HepG2 (cell line): ENCODE measurements around the gene TRIP4. TPM values are rescaled to one million over a fixed set of nuclear protein-coding genes. Genes with fewer than 3 reads are reported as not detected.

Experiments used
- GABPB1 ChIP-seq: IDR thresholded peaks from 2 replicates; pipeline ENCODE4 v1.6.1; 2016; ENCODE audit warnings: mild to moderate bottlenecking, missing genetic modification reagents, moderate library complexity, missing compliant biosample characterization
- HMG20B ChIP-seq: conservative IDR thresholded peaks from 2 replicates; pipeline ENCODE4 v1.6.1; 2016; ENCODE audit warnings: missing genetic modification reagents, missing compliant biosample characterization
- MED13 ChIP-seq: sonication (generic); formaldehyde crosslinking; IDR thresholded peaks from 2 replicates; pipeline ENCODE4 v1.5.0; 2020; ENCODE audit warnings: missing genetic modification reagents
- MTA3 ChIP-seq: sonication (generic); formaldehyde crosslinking; IDR thresholded peaks from 2 replicates; pipeline ENCODE4 v1.4.0; 2020; ENCODE audit warnings: missing genetic modification reagents
- NONO ChIP-seq, 2 experiments: fragments of 450-650 bp in 1 of 2; sonication (generic) in 1 of 2; formaldehyde crosslinking in 1 of 2; IDR thresholded peaks in 1 of 2; conservative IDR thresholded peaks in 1 of 2; 2 replicates each; pipeline versions ENCODE4 v1.6.1 to v1.8.0; 2017 to 2022; ENCODE audit warnings: mild to moderate bottlenecking in 1 of 2, missing genetic modification reagents in 1 of 2, moderate library complexity in 1 of 2
- NR3C1 ChIP-seq: sonication (generic); formaldehyde crosslinking; IDR thresholded peaks from 2 replicates; pipeline ENCODE4 v1.4.0; 2020; ENCODE audit warnings: missing genetic modification reagents
- RXRA ChIP-seq: sonication (generic); formaldehyde crosslinking; IDR thresholded peaks from 2 replicates; pipeline ENCODE4 v1.5.1; 2020; ENCODE audit warnings: missing genetic modification reagents
- SETDB1 ChIP-seq: sonication (generic); formaldehyde crosslinking; IDR thresholded peaks from 2 replicates; pipeline ENCODE4 v1.5.1; 2020; ENCODE audit warnings: missing genetic modification reagents, mild to moderate bottlenecking, borderline replicate concordance
- SMC3 ChIP-seq: IDR thresholded peaks from 2 replicates; pipeline ENCODE4 v1.6.1; 2011; ENCODE audit warnings: low read length, improper control_type of control experiment
- SPEN ChIP-seq: sonication (generic); formaldehyde crosslinking; IDR thresholded peaks from 2 replicates; pipeline ENCODE4 v1.5.1; 2020; ENCODE audit warnings: low read depth, mild to moderate bottlenecking, missing genetic modification reagents
- SRSF9 ChIP-seq: fragments of 200-400 bp; formaldehyde crosslinking; IDR thresholded peaks from 2 replicates; pipeline ENCODE4 v1.6.1; 2018; ENCODE audit warnings: borderline replicate concordance, mild to moderate bottlenecking, low read depth, low read length; ENCODE audit not compliant: insufficient read depth, poor library complexity, severe bottlenecking
- ZBTB8A ChIP-seq: sonication (generic); formaldehyde crosslinking; IDR thresholded peaks from 2 replicates; pipeline ENCODE4 v1.4.0; 2020; ENCODE audit warnings: mild to moderate bottlenecking, low read depth, missing genetic modification reagents, borderline replicate concordance
- ZNF24 ChIP-seq: fragments of 450-650 bp; IDR thresholded peaks from 2 replicates; pipeline ENCODE4 v1.6.1; 2017; ENCODE audit warnings: antibody characterized with exemption, mild to moderate bottlenecking
- ZNF251 ChIP-seq: sonication (generic); formaldehyde crosslinking; IDR thresholded peaks from 2 replicates; pipeline ENCODE4 v1.9.0; 2021; ENCODE audit warnings: mild to moderate bottlenecking, missing genetic modification reagents
- ZNF383 ChIP-seq: sonication (generic); formaldehyde crosslinking; IDR thresholded peaks from 2 replicates; pipeline ENCODE4 v1.4.0; 2020; ENCODE audit warnings: missing genetic modification reagents, mild to moderate bottlenecking, borderline replicate concordance
- ZNF766 ChIP-seq: sonication (generic); formaldehyde crosslinking; IDR thresholded peaks from 2 replicates; pipeline ENCODE4 v1.5.0; 2020; ENCODE audit warnings: missing genetic modification reagents, borderline replicate concordance
- ZZZ3 ChIP-seq: sonication (generic); formaldehyde crosslinking; IDR thresholded peaks from 2 replicates; pipeline ENCODE4 v1.4.0; 2020; ENCODE audit warnings: missing genetic modification reagents, mild to moderate bottlenecking, borderline replicate concordance
- polyA plus RNA-seq, 8 experiments: library from polyadenylated mRNA; depleted of rRNA in 3 of 8; stranded (reverse) in 7 of 8; unstranded in 1 of 8; fragments of >200 nt; fragmentation: Illumina TruSeq in 4 of 8; extraction: Trizol in 4 of 8; gene quantifications; 2 replicates each; pipeline versions ENCODE4 v1.2.1 to v1.2.3, GENCODE V29; 2011 to 2016; ENCODE audit warnings: low read depth in 4 of 8, missing spikeins in 1 of 8, mixed read lengths in 1 of 8; ENCODE audit not compliant: insufficient read depth in 1 of 8
- total RNA-seq, 5 experiments: library from RNA; depleted of rRNA; stranded (reverse); fragments of >200 nt; fragmentation: Illumina TruSeq; extraction: Trizol; gene quantifications; 2 replicates each; pipeline ENCODE4 v1.2.3, GENCODE V29; 2016; ENCODE audit warnings: low read depth in 1 of 5
- TF ChIP-seq, protein P1 (sequence below): sonication (generic); formaldehyde crosslinking; IDR thresholded peaks from 2 replicates; pipeline ENCODE4 v1.5.0; 2020; ENCODE audit warnings: mild to moderate bottlenecking, missing genetic modification reagents
- TF ChIP-seq, protein P2 (sequence below): sonication (generic); formaldehyde crosslinking; IDR thresholded peaks from 2 replicates; pipeline ENCODE4 v1.5.1; 2020; ENCODE audit warnings: mild to moderate bottlenecking, moderate library complexity, missing genetic modification reagents
- TF ChIP-seq, protein P3 (sequence below): sonication (generic); formaldehyde crosslinking; IDR thresholded peaks from 2 replicates; pipeline ENCODE4 v1.4.0; 2020; ENCODE audit warnings: missing genetic modification reagents, borderline replicate concordance
- TF ChIP-seq, protein P4 (sequence below): sonication (generic); formaldehyde crosslinking; IDR thresholded peaks from 2 replicates; pipeline ENCODE4 v1.5.0; 2020; ENCODE audit warnings: missing genetic modification reagents, mild to moderate bottlenecking, borderline replicate concordance
- TF ChIP-seq, protein P5 (sequence below): IDR thresholded peaks from 2 replicates; pipeline ENCODE4 v1.6.1; 2016; ENCODE audit warnings: missing biosample characterization, missing genetic modification reagents, low read depth

Gene TRIP4
- total and polyA plus RNA-seq, 2 of the 13 experiments (the other 11 are each of a cell fraction or from before 2014, with no cell fraction given) = 7.1 to 11.8 TPM

DNA sequence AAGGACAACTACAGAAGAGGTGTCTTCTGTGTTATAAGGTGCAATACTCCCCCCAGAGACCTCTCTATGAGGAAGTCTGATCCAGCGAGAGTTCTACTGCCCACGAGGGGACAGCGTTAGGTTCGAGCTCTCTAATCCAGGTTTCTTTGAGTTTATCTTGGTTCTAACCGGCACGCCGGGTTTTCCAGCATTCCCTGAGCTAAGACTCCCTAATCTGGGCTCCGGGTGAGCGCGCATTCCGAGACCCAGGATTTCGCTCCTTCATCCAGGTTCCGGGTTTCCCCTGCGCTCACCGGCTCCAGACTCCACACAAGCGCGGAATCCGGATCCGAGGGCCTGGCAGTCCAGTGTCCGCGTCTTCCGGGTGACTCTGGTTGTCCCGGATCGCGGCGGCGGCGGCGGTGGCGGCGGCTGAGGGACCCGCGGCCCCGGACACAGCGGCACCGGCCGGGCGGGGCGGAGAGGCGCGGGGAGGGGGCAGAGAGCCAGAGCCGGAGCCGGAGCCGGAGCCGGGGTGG, 72.6 kb downstream of the TRIP4 start, which contains the start of gene ZNF609 (continued):
- TF ChIP-seq, protein P1, sequence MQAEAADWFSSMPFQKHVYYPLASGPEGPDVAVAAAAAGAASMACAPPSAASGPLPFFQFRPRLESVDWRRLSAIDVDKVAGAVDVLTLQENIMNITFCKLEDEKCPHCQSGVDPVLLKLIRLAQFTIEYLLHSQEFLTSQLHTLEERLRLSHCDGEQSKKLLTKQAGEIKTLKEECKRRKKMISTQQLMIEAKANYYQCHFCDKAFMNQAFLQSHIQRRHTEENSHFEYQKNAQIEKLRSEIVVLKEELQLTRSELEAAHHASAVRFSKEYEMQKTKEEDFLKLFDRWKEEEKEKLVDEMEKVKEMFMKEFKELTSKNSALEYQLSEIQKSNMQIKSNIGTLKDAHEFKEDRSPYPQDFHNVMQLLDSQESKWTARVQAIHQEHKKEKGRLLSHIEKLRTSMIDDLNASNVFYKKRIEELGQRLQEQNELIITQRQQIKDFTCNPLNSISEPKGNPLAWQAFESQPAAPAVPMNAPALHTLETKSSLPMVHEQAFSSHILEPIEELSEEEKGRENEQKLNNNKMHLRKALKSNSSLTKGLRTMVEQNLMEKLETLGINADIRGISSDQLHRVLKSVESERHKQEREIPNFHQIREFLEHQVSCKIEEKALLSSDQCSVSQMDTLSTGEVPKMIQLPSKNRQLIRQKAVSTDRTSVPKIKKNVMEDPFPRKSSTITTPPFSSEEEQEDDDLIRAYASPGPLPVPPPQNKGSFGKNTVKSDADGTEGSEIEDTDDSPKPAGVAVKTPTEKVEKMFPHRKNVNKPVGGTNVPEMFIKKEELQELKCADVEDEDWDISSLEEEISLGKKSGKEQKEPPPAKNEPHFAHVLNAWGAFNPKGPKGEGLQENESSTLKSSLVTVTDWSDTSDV (CRISPR knock-in tag) = no peak
- TF ChIP-seq, protein P2, sequence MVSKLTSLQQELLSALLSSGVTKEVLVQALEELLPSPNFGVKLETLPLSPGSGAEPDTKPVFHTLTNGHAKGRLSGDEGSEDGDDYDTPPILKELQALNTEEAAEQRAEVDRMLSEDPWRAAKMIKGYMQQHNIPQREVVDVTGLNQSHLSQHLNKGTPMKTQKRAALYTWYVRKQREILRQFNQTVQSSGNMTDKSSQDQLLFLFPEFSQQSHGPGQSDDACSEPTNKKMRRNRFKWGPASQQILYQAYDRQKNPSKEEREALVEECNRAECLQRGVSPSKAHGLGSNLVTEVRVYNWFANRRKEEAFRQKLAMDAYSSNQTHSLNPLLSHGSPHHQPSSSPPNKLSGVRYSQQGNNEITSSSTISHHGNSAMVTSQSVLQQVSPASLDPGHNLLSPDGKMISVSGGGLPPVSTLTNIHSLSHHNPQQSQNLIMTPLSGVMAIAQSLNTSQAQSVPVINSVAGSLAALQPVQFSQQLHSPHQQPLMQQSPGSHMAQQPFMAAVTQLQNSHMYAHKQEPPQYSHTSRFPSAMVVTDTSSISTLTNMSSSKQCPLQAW (CRISPR knock-in tag) = peak; percentile 85
- TF ChIP-seq ZBTB8A (CRISPR knock-in tag) = no peak
- TF ChIP-seq ZZZ3 (CRISPR knock-in tag) = no peak
- TF ChIP-seq NR3C1 (CRISPR knock-in tag) = no peak
- TF ChIP-seq ZNF766 (CRISPR knock-in tag) = no peak
- TF ChIP-seq, protein P3, sequence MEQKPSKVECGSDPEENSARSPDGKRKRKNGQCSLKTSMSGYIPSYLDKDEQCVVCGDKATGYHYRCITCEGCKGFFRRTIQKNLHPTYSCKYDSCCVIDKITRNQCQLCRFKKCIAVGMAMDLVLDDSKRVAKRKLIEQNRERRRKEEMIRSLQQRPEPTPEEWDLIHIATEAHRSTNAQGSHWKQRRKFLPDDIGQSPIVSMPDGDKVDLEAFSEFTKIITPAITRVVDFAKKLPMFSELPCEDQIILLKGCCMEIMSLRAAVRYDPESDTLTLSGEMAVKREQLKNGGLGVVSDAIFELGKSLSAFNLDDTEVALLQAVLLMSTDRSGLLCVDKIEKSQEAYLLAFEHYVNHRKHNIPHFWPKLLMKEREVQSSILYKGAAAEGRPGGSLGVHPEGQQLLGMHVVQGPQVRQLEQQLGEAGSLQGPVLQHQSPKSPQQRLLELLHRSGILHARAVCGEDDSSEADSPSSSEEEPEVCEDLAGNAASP (CRISPR knock-in tag) = peak; percentile 79; the same call in 1 of the 2 replicates
- no peak for TF ChIP-seq MTA3
- TF ChIP-seq SETDB1 (CRISPR knock-in tag) = no peak
- TF ChIP-seq, protein P4, sequence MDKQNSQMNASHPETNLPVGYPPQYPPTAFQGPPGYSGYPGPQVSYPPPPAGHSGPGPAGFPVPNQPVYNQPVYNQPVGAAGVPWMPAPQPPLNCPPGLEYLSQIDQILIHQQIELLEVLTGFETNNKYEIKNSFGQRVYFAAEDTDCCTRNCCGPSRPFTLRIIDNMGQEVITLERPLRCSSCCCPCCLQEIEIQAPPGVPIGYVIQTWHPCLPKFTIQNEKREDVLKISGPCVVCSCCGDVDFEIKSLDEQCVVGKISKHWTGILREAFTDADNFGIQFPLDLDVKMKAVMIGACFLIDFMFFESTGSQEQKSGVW (CRISPR knock-in tag) = no peak
- 0 out of 2 replicates have a peak, but pooled peaks have one; percentile 32 for TF ChIP-seq ZNF24
- TF ChIP-seq SRSF9 = no peak
- TF ChIP-seq, protein P5, sequence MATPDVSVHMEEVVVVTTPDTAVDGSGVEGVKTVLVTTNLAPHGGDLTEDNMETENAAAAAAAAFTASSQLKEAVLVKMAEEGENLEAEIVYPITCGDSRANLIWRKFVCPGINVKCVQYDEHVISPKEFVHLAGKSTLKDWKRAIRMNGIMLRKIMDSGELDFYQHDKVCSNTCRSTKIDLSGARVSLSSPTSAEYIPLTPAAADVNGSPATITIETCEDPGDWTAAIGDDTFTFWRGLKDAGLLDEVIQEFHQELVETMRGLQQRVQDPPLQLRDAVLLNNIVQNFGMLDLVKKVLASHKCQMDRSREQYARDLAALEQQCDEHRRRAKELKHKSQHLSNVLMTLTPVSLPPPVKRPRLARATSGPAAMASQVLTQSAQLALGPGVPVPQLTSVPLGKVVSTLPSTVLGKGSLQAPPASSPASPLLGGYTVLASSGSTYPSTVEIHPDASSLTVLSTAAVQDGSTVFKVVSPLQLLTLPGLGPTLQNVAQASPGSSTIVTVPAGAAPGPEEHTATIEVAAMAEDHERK (CRISPR knock-in tag) = no peak
- peak; percentile 73 for TF ChIP-seq SPEN (CRISPR knock-in tag)
- TF ChIP-seq RXRA (CRISPR knock-in tag) = peak; percentile 76
- no peak; the same call in 1 of the 2 replicates for TF ChIP-seq SMC3
- TF ChIP-seq HMG20B = no peak
- TF ChIP-seq GABPB1 (CRISPR knock-in tag) = peak; percentile 80
- TF ChIP-seq MED13 (CRISPR knock-in tag) = no peak
- no peak for TF ChIP-seq ZNF383 (CRISPR knock-in tag)
- no peak for TF ChIP-seq NONO (IDR thresholded peaks at IDR 0.05)
- TF ChIP-seq NONO (CRISPR knock-in tag; conservative IDR thresholded peaks at IDR 0.05) = peak; percentile 92
- TF ChIP-seq ZNF251 = no peak
